Fibroblast of skin of left biceps (primary cell): ENCODE results near the gene COL18A1.
"Not testable (repeated sequence)": the region's sequence is repeated elsewhere in the genome, so short reads cannot be mapped to it uniquely, and the experiment has no call there.

Source experiments
- DNase-seq, 2 experiments: peaks; one replicate each; pipeline ENCODE4 v3.0.0-alpha.2; 2013; ENCODE audit warnings: low read depth in 2 of 2

COL18A1 gene

DNA sequence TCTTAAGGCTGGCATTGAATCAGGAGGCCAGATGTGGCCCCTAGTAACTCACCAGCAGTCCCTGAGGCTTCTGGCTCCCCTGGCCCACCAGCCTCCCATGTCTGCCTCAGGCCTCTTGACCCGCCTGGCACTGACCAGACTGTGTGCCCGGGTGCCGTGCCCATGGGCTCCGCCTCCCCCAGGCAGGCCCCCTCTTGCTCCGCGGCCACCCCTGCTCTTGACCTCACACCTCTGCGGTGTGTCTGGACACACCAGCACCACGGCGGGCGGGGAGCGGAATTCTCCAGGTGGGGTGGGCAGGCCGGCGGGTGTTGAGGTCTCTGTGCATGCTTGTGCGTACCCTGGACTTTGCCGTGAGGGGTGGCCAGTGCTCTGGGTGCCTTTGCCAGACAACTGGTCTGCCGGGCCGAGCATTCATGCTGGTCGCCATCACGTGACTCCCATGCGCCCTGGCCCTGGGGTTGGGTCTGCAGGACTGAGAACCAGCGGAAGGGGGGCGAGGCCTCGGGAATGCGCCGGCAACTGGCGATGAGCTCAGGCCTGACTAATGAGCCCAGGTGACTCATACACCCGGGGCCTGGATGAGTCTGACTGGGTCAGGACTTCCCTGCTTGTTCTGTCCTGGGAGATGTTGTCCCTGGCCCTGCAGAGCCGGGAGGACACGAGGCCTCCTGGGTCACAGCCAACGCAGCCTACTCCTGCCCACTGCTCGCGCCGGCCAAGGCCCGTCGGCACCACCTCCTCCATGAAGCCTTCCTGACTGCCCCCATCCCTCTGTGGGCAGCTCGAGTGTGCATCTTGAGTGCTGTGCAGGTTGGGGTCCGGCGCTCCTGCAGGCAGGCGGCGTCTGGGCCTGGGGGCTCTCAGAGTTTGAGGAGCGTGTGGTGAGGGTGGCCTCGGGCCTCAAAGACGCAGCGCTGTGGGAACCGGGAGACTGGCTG, 22.6 kb downstream of the COL18A1 start:
- peak; percentile 31 to 38 for DNase-seq

DNA sequence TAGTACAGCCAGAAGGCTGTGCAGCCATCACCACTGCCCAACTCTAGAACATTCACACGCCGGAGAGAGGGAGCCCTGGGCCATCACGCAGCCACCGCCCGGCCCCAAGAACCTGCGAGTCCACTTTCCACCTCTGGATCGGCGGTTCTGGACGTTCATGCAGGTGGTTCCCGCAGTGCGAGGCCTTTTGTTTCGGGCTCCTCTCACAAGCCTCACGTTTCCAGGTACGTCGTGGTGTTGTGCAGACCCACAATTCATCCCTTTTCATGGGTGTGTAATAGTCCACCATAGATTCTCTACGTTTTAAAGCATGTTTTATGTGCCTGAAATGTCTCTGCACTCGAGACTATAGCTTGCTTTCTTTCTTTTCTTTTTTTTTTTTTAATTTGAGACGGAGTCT, 23.6 kb downstream of the COL18A1 start:
- DNase-seq, result no peak

DNA sequence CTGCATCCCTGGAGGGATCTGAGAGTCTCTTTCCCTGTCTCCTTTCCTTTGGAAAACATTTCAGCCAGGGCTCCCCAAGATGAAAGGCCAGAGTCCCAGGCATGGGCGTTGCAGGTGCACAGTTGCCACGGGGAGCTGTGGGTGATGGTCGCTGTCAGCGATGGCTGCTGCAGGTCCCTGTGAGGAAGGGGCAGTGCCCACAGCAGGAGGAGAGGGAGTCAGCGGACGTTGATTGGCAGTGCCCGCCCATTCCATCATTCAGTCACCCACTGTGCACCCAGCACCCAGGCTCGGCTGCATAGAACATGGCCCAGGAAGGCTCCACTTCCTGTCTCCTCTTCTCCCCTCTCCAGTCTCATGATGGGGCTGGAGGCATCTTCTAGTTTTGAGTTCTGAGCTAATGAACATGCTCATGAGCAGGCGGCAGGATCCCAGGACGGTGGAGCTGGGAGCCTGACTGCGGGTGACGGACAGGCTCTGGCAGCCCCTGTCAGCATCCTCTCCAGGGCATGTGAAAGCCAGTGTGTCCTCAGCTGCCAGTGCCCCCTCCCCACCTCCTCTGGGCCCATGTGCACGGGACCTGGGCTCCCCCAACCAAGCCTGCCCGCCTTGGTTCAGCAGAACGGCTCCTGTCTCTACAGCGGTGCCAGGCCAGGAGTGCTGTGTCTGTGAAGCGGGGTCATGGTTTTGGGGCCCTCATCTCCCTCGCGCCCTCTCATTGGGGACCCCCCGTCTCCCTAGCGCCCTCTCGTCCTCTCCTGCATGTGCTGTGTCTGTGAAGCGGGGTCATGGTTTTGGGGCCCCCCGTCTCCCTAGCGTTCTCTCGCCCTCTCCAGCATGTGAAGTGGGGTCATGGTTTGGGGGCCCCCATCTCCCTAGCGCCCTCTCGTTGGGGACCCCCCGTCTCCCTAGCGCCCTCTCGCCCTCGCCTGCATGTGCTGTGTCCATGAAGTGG, 24.5 kb downstream of the COL18A1 start:
- DNase-seq, result no peak

DNA sequence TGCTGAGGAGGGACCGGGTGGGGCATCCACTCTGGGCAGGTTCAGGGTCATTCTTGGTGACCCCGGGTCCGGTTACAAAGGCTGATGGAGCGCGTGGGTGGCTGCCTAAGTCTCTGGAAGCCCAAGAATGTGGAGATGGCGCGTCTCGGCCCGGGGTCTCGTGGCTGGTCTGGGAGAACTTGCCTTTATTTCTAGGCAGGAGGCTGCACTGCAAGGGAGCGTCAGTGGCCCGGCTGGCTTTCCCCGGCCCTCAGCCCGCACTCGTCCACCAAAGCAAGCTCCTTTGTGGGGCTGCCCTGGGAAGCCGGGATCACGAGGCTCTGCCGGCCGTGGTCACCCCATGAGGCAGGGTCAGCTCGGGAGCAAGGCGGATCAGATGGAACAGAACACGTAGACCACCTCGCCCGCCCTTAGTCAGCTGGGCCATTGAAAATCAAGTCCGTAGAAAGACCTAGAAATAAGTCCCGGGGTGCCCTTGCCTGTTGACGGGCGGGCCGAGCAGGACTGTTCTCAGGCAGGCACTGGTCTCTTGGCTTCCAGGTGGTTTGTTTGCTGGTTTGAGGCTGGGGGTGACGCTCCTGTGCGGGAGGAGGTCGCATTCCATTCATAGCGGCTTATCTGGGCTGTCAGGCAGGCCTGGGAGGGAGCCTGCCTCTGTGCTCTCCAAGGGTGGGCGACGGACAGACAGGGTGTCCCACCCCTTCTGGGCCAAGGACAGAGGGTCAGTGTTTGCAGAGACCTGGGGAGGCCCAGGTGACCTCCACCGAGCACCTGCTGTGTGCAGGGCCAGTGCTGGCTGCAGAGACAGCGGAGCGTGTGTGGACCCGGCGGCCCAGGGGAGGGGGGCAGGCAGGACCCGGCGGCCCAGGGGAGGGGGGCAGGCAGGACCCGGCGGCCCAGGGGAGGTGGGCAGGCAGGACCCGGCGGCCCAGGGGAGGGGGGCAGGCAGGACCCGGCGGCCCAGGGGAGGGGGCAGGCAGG, 25.8 kb downstream of the COL18A1 start:
- DNase-seq, result no peak

DNA sequence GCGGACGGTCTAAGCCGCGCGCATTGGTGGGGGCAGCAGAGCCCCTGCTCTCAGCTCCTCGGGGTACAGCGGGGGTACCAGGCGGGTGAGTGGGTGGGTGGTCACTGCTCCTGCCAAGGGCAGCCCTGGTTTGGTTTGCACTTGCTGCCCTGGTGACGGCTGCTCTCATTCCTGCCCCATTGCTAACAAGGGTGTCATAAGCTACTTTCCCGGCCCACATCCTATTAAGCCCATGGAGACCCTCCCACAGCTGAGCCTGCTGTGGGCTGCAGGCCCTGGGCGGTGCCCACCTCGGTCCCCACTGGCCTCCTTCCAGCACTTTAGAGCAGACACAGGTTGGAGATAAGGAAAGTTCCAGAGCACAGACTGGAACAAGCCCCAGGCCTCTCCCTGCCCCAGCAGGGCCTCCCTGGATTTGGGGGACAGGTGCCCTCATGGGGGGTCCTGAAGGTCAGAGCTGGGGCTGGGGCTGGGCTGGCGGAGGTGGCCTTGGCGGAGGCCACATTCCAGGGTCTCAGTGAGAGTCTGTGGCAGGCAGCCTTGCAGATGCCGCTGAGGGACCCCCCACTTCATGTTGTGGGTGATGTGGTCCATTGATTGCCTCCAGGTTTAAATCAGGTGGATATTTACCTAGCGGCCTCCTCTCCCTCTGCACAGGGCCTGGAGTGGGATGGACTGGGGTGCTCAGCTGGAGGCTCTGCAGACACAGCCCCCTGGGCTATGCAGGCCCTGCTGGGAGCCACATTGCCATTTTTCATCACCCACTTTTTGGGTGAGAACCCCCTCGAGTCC, 27.0 kb downstream of the COL18A1 start:
- DNase-seq, result no peak

DNA sequence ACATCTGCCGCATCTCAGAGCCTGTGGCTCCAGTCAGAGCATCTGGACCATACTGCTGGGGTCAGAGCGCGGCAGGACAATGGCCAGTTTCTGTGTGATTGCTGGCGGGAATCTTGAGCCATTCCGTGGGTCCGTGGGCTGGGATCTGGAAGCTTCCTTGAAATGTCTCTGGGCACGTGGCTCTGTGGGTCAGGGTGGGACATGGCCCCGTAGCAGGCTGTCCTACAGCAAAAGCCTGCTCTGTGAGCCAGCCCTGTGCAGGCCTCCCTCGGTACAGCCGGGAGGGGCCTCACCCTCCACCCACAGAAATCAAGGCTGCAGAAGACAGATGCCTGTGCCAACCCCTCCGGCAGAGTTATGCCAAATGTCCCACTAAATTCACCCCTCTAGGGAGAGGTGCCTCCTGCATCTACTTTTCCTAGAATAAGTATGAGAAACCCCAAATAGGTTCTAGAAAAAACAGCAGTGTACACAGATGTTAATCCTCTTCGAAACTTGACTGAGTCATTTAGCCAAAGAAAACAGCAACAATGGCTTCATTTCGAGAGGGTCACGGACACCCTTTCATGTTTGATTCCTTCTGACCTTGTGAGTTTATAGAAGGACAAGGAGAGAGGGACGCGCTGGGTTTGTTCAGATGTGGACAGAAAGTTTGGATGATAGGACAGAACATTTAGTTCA, 27.8 kb downstream of the COL18A1 start:
- DNase-seq, result no peak

DNA sequence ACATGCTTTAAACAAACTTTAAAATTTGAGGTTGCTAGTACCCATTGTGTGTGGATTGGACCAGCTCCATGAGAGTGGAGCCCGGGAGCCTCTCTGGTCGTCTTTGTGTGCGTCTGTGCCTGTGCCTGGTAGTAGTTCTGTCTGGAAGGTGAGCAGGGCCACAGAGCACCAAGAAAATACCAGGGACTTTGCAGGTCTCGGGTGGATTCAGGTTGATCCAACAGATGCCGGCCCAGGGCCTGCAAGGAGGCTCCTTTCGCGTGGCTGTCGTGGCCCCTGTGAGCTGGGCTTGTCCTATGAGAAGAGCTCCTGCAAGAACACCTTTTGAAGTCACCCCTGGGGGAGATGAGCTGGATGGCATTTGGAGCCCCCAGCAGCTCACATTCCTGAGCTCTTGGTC, 28.3 kb downstream of the COL18A1 start:
- no peak for DNase-seq

DNA sequence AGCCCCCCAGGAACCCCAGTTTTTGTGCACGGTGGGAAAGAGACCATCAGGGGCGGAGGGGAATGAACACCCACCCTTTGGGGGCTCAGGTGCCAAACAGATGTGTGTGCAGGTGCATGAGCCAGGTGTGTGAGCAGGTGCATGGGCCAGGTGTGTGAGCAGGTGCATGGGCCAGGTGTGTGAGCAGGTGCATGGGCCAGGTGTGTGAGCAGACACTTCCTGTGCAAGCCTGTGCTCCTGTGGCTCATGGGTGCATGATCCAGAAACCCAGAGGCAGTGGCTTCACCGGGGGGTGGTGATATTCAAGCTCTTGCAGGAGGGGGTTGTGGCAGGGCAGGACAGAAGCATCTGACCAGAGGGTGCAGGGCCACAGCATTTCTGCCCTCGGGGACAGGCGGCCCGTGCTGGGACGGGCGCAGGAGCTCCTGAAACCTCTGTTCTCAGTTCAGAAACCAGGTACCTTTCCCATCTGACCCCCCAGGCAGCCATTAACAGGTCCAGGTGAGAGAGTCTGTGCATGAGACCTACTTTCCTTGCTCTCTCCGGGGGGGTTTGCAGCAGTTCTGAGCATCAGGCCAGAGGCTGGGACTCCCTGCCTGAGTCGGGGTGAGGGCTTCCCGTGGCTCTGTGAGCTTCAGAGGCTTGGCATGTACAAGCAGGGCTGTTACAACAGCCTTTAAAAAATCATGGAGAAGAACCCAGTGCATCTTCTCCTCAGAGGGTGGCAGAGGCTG, 29.1 kb downstream of the COL18A1 start:
- DNase-seq, result no peak

DNA sequence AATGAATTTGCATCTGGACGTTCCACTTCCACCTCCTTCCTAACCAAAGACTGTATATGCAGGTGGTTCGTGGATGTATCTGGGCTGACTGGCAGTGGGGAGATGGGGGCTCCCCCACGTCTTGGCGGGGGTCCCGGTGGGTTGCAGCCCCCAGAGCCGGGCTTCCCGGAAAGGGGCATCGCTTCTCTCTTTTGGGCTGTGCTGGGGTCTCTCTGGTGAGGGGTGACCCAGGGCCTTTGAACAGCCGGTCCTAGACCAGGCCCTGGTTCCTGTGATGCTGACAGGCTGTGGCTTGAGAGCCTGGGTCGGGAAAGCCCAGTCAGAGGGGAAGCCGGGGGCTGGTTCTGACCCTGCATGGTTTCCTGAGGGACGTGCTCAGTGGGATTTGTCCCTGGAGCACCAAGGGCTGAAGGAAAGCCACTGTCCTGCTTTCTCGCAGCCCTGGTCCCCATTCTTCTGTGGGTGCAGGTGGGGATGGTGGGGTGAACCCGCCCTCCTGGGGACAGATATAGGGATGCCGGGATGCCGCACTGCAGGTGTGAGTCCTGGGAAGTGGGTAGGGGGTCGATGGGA, 29.8 kb downstream of the COL18A1 start:
- DNase-seq, result no peak

DNA sequence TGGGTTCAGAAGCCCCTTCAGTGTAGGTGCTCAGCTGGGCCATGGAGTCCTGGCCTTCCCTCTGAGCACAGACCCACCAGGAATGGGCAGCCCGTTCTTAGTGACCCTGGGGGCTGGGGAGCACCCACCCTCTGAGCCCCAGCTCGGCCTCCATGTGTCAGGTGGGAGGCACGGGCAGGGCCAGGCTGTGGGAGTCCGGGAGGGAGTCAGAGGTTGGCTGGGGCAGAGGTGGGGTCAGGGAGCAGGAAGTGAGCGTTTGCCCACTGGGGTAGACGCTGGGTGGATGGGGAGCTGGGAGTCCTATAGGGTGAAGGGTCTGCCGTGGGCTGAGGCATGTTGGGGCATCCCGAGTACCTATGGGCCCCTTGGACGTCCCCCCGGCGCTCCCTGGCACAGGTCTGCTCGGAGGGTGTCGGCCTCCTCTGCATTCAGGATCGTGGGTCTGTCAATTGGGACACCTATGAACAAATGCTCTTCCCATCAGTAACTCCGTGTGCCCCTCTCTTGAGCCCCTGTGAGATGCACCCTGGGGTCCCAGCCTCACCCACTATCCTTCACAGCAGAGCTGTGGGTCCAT, 30.5 kb downstream of the COL18A1 start:
- no peak for DNase-seq

DNA sequence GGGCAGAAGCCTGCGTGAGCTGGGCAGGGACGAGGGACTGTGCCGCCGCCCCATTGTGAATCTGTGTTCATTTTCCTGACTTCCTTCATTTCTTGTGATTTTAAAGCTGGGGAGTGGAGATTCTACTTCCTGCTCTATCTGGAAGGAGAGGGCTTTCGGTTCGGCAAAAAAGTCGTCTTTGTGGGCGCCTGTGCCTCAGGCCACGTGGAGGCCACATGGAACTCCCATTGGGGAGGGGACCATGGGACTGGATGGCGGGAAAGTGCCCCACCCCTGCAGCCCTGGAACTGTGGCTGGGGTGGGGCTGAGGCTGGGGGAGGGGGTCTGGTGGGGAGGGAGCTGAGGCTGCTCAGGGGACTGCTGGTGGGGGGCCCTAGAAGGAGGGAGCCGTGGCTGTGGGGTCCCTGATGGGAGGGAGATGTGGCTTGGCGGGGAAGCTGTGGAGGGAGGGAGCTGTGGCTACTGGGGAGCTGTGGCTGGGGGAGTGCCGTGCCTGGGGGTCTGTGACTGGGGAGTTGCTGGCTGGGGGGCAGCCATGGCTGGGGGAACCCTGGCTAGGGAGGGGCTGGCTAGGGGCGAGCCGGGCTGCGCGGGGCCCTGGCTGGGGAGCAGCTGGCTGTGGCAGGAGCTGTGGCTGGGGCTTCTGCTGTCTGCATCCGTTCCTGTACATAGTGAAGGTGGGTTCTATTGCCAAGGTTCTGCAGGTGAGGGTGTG, 31.5 kb downstream of the COL18A1 start:
- DNase-seq, result no peak

DNA sequence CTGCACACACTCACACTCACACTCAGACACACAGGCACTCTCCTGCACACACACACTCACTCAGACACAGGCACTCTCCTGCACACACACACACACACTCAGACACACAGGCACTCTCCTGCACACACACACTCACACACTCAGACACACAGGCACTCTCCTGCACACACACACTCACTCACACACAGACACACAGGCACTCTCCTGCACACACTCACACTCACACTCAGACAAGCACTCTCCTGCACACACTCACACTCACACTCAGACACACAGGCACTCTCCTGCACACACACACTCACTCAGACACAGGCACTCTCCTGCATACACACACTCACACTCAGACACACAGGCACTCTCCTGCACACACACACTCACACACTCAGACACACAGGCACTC, 32.9 kb downstream of the COL18A1 start:
- DNase-seq, result not testable (repeated sequence)

DNA sequence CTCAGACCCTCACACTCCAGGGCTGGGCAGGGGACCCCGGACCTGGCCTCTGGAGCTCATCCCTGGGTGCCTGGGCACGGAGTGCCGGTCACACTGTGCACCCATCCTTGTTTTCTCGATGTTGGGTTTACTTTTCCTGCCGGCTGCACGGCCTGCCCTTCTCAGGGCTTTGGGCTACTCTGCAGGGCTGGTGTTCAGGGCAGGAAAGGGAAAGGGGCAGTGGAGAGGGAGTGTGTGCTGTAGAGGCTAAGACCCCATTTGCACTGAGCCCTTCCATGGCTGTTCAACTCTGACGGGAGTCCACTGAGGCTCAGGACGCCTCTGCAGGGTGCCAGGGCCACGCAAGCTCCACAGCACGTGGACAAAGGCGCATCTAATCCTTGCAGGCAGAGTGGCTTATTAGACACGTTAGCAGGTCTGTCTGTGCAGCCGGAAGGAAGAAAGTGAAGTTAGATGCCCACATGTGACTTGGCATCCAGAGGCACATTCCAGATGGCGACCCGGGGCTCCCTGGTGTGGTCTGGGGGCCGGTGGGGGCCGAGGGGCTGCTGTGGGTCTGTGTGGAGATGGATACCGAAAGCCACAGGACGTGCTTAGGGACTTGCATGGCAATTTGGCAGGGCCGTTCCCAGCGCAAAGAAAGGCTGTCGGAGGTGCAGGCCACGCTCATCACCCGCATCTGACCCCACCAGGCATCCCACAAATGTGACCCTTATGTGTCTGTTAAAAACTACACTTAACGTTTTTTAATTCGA, 33.6 kb downstream of the COL18A1 start:
- no peak for DNase-seq

DNA sequence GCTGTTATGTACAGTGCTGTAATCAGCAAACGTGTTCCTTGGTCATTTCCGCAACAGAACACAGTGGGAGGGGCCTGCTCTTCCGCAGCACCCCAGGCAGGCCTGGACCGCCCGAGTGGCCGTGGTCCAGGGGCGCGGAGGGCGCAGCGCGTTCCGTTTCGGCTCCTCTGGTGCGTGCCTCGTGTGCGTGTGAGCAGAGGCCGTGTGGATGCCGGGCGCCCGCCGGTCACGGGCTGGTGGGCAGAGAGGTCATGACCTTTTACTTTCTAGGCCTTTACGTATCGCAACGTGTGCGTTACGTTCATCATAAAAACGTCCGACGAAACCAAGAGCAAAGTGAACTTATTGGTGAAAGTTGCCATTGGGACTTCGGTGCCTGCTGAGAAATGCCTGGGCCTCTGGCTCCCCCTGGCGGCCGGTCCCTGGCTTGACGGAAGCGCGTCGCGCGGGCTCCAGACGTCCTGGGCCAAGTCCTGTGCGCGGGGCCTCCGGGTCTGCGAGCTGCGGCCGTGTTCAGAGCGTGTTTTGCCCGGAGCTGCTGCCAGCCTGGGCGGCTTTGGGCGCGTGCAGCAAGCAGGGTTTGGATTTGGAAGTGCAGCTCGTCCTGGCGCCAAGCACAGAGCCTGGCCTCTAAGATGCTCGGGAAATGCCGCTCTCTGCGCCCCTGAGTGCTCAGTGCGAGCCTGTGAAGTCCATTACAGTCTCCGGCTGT, 34.4 kb downstream of the COL18A1 start:
- DNase-seq, result peak; percentile 40 to 45

DNA sequence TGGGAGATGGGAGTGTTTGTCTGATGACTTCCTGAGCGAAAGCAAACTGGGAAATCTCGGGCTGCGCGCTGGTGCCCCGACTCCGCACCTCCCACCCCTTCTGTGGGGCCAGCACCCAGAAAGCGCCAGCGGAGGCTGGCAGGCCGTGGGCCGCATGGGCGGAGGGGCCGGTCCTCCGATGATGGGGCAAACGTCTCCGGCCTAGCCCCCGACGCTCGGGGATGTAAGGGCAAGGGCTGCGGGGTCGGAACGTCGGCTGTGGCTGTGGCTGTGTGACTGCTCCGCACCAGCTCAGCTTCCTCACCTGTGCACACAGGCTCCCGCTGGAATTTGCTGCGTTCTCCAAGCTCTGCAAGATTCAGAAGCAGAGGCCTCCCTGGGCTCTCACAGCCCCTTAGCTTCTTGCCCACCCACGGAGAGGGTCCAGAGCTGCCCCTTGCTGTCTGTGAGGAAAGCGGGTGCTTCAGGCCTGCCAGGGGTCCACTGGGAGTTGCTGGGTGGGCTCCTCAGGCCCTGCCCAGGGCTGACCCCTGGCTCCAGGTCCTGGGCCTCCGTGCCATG, 35.0 kb downstream of the COL18A1 start:
- DNase-seq, result no peak

DNA sequence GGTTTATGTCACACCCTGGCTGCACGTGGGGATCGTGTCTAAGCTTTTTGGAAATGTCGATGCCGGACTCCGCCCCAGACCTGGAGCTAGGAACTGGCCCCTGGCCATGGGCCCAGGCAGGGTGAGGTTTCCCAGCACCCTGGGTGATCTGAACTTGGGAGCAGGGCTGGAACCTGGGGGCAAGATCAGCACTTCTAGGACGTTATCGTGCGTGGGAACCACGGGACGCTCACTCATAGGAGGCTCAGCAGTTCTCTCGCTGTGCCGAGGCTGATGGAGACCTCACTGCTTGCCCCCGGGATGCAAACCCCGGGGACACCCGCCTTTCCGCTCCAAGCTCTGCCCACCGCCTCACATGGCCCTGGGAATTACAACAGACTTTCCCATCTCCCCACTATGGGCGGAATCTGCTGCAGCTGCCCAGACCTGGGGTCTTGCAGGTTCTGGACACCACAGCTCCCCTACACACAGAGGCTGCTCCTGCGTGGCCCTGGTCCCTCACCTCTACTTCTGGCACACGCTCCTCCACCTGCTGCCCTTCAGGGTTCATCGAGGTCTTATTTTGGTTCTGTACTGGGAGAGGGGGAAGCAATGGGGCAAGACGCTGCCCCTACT, 35.9 kb downstream of the COL18A1 start:
- no peak for DNase-seq
